K562 (cell line): ENCODE data around the gene MRM3. TPM values are rescaled to one million over a fixed set of nuclear protein-coding genes. Genes with fewer than 3 reads are reported as not detected.

Experiments used
- ATAC-seq: fragments of 200-7000 bp; cut with Tn5 transposase; 3 replicates; pipeline ENCODE4 v1.9.1; 2020; ENCODE audit warnings: moderate library complexity
- BruUV-seq: library from RNA; stranded (reverse); fragments of 400-500 nt; replicated peaks from 2 replicates; lab custom pipeline; 2021; lab: Mats Ljungman, UMichigan
- CTCF ChIA-PET: fragments of 300-600 bp; formaldehyde crosslinking; extraction: SDS; loops from one replicate; lab custom pipeline; 2021; ENCODE audit warnings: low intra/inter-chr PET ratio; lab: Yijun Ruan, JAX
- POLR2A ChIA-PET: fragments of 300-600, 350-650 bp; sonication (Branson Sonifier 250); formaldehyde crosslinking; extraction: SDS; loops from one replicate; lab custom pipeline; 2021; ENCODE audit warnings: antibody characterized with exemption, inconsistent platforms; lab: Yijun Ruan, JAX
- DNase-seq, 4 experiments: peaks; one replicate each; pipeline versions ENCODE4 v3.0.0 to v3.0.0-alpha.2; 2011 to 2018; ENCODE audit warnings: low spot score in 3 of 4, mixed read lengths in 3 of 4; ENCODE audit errors: extremely low read depth in 1 of 4
- FAIRE-seq: peaks from 2 replicates; lab custom pipeline; 2011; peaks lifted over from hg19 to GRCh38; lab: Jason Lieb, UNC
- H2AFZ ChIP-seq: 2 replicates; pipeline ENCODE4 v1.6.0; 2011; ENCODE audit warnings: low read depth, low read length, control low read depth, inconsistent platforms
- H3K27ac ChIP-seq: fragments of 200-600 bp; 3 replicates; pipeline ENCODE4 v1.8.0; 2011; ENCODE audit warnings: low read depth, mild to moderate bottlenecking, control low read depth, inconsistent platforms, low read length, moderate library complexity, mixed read lengths; ENCODE audit errors: extremely low read depth
- H3K27me3 ChIP-seq, 2 experiments: fragments of 300-600 bp in 1 of 2; 2 replicates in 1 of 2; 3 replicates in 1 of 2; pipeline versions ENCODE4 v1.6.0 to v1.8.0; 2011; ENCODE audit warnings: inconsistent platforms in 2 of 2, low read length in 2 of 2, mild to moderate bottlenecking in 1 of 2, mixed read lengths in 1 of 2, moderate library complexity in 1 of 2; ENCODE audit not compliant: control insufficient read depth in 2 of 2, insufficient read depth in 2 of 2
- H3K36me3 ChIP-seq: fragments of 300-600 bp; 3 replicates; pipeline ENCODE4 v1.8.0; 2011; ENCODE audit warnings: mild to moderate bottlenecking, low read length, inconsistent platforms; ENCODE audit not compliant: control insufficient read depth, insufficient read depth
- H3K4me1 ChIP-seq, 2 experiments: fragments of 200-600 bp in 1 of 2; replicated peaks in 1 of 2; 2 replicates in 1 of 2; 3 replicates in 1 of 2; pipeline versions ENCODE4 v1.5.1 to v1.8.0; 2011; ENCODE audit warnings: inconsistent platforms in 2 of 2, low read length in 2 of 2, mild to moderate bottlenecking in 1 of 2, mixed read lengths in 1 of 2, moderate library complexity in 1 of 2; ENCODE audit not compliant: control insufficient read depth in 2 of 2, insufficient read depth in 2 of 2
- H3K4me2 ChIP-seq: 2 replicates; pipeline ENCODE4 v1.6.1; 2011; ENCODE audit warnings: low read length, control low read depth, inconsistent platforms, mixed read lengths; ENCODE audit not compliant: insufficient read depth
- H3K4me3 ChIP-seq: fragments of 200-600 bp; sonication (generic), shearing (Covaris generic); 2 replicates; pipeline ENCODE4 v1.5.1; 2016; ENCODE audit warnings: control low read depth, inconsistent platforms
- H3K79me2 ChIP-seq: fragments of 200-600 bp; 3 replicates; pipeline ENCODE4 v1.8.0; 2011; ENCODE audit warnings: low read length, inconsistent platforms; ENCODE audit not compliant: control insufficient read depth, insufficient read depth
- H3K9ac ChIP-seq, 2 experiments: 2 replicates each; pipeline versions ENCODE4 v1.6.0 to v1.6.1; 2011; ENCODE audit warnings: low read depth in 2 of 2, low read length in 2 of 2, control low read depth in 1 of 2, inconsistent platforms in 1 of 2, mild to moderate bottlenecking in 1 of 2, mixed read lengths in 1 of 2; ENCODE audit not compliant: insufficient read depth in 1 of 2
- H3K9me1 ChIP-seq: one replicate; pipeline ENCODE4 v1.6.0; 2011; ENCODE audit warnings: inconsistent platforms, mild to moderate bottlenecking, low read length, moderate library complexity; ENCODE audit not compliant: control insufficient read depth, insufficient read depth
- H3K9me3 ChIP-seq: replicated peaks from 2 replicates; pipeline ENCODE4 v1.5.1; 2011; ENCODE audit warnings: low read depth, low read length, inconsistent platforms; ENCODE audit not compliant: control insufficient read depth, insufficient read depth
- H4K20me1 ChIP-seq: replicated peaks from 2 replicates; pipeline ENCODE4 v1.6.1; 2011; ENCODE audit warnings: low read length, inconsistent platforms, mixed read lengths; ENCODE audit not compliant: control insufficient read depth, insufficient read depth
- CHAMP1 ChIP-seq: fragments of 450-650 bp; IDR thresholded peaks from 2 replicates; pipeline ENCODE4 v1.6.1; 2016; ENCODE audit warnings: mild to moderate bottlenecking
- FIP1L1 ChIP-seq: fragments of 200-400 bp; formaldehyde crosslinking; IDR thresholded peaks from 2 replicates; pipeline ENCODE4 v1.6.1; 2018; ENCODE audit warnings: mild to moderate bottlenecking, low read depth, low read length; ENCODE audit not compliant: poor library complexity, severe bottlenecking
- GATA2 ChIP-seq: sonication (generic); formaldehyde crosslinking; IDR thresholded peaks from 2 replicates; pipeline ENCODE4 v1.4.0; 2020; ENCODE audit warnings: mild to moderate bottlenecking, missing genetic modification reagents
- HDAC8 ChIP-seq: fragments of 450-650 bp; IDR thresholded peaks from 2 replicates; pipeline ENCODE4 v1.6.1; 2016; ENCODE audit warnings: mild to moderate bottlenecking, missing genetic modification characterization, moderate library complexity, missing compliant biosample characterization
- JUN ChIP-seq, 2 experiments: sonication (generic) in 1 of 2; formaldehyde crosslinking in 1 of 2; IDR thresholded peaks; 2 replicates each; pipeline versions ENCODE4 v1.6.1 to v1.8.0; 2012 to 2022; ENCODE audit warnings: borderline replicate concordance in 2 of 2, mild to moderate bottlenecking in 2 of 2, improper control_type of control experiment in 1 of 2, low read depth in 1 of 2, low read length in 1 of 2, missing genetic modification reagents in 1 of 2
- KAT8 ChIP-seq: fragments of 450-650 bp; IDR thresholded peaks from 2 replicates; pipeline ENCODE4 v1.6.1; 2016; ENCODE audit warnings: low read depth, mild to moderate bottlenecking
- NCOR1 ChIP-seq: fragments of 450-650 bp; IDR thresholded peaks from 2 replicates; pipeline ENCODE4 v1.6.1; 2016; ENCODE audit warnings: mild to moderate bottlenecking, moderate library complexity
- RBFOX2 ChIP-seq: fragments of 200-400 bp; formaldehyde crosslinking; IDR thresholded peaks from 2 replicates; pipeline ENCODE4 v1.6.1; 2017; ENCODE audit warnings: low read depth, mild to moderate bottlenecking, low read length, moderate library complexity
- RREB1 ChIP-seq: fragments of 250-450 bp; sonication (Bioruptor Pico); IDR thresholded peaks from 2 replicates; pipeline ENCODE4 v1.4.0; 2020
- SNIP1 ChIP-seq: fragments of 450-650 bp; IDR thresholded peaks from 2 replicates; pipeline ENCODE4 v1.7.1; 2017; ENCODE audit warnings: low read depth, mild to moderate bottlenecking
- SUPT5H ChIP-seq: fragments of 450-650 bp; IDR thresholded peaks from 2 replicates; pipeline ENCODE4 v1.6.1; 2016
- ZEB2 ChIP-seq: fragments of 450-650 bp; IDR thresholded peaks from 2 replicates; pipeline ENCODE4 v1.6.1; 2016
- ZNF77 ChIP-seq: fragments of 250-450 bp; sonication (Bioruptor Pico); IDR thresholded peaks from 2 replicates; pipeline ENCODE4 v1.5.0; 2020
- WGBS: fragments of 100-300 bp; shearing (Covaris generic); methylation state at CpG from one replicate; pipeline ENCODE4 v1.1.6; 2016; ENCODE audit warnings: low coverage, mixed read lengths; ENCODE audit not compliant: insufficient coverage; ENCODE audit errors: missing lambda C conversion rate; 5-methylcytosine and 5-hydroxymethylcytosine counted together
- in situ Hi-C: fragments of 300-500 bp; cut with MboI; formaldehyde crosslinking; loops from 4 replicates; pipeline ENCODE4 v1.15.0; 2018; ENCODE audit warnings: inconsistent platforms, mixed read lengths
- intact Hi-C: fragments of 100-400 bp; cut with micrococcal nuclease; formaldehyde crosslinking; loops from 2 replicates; pipeline ENCODE4 v1.14.2; 2022
- polyA plus RNA-seq, 8 experiments: library from polyadenylated mRNA; depleted of rRNA in 4 of 8; stranded (reverse) in 5 of 8; unstranded in 3 of 8; fragments of >200 nt; fragmentation: Nextera tagmentation in 2 of 8; fragmentation: Illumina TruSeq in 1 of 8; extraction: Ambion mirVana in 2 of 8; extraction: Trizol in 1 of 8; gene quantifications; 2 replicates each; pipeline versions ENCODE4 v1.2.1 to v1.2.3, GENCODE V29; 2011 to 2014; ENCODE audit warnings: inconsistent platforms in 1 of 8, missing spikeins in 1 of 8
- total RNA-seq, 7 experiments: library from RNA; depleted of rRNA in 6 of 7; stranded (reverse); fragments of >200 nt in 6 of 7; fragmentation: Illumina TruSeq in 2 of 7; extraction: Trizol in 2 of 7; gene quantifications; 2 replicates each; pipeline versions ENCODE4 v1.2.1 to v1.2.3, GENCODE V29; 2011 to 2021; ENCODE audit warnings: low replicate concordance in 1 of 7

Gene MRM3
- total and polyA plus RNA-seq, 9 of the 15 experiments (the other 6 are each of a cell fraction or from before 2014, with no cell fraction given), result 2.4 to 24.8 (median 18.3) TPM

GRCh38 chr17:759964-760363, 22.2 kb upstream of the MRM3 start:
- 98% methylated on average over 5 of the region's 5 CpGs for WGBS
- ATAC-seq (no peak), FAIRE-seq (no peak), DNase-seq (no peak)
- H3K36me3 ChIP-seq, result peaks cover 55% of the 10 kb centered on the region
- H3K27me3 ChIP-seq, result no peaks in the 10 kb centered on the region
- no peak overlapping the region for H3K4me2 ChIP-seq
- POLR2A ChIA-PET, result interaction anchor here (0.6 kb wide), 1 partner anchor 32 kb away, joined by 3 read pairs; no protein-coding TSS in a partner anchor
- H3K79me2 ChIP-seq, result no peaks in the 10 kb centered on the region
- no peaks in the 10 kb centered on the region for H3K9me3 ChIP-seq
- H3K27ac ChIP-seq, result no peak overlapping the region
- in situ Hi-C loops, result no loop called here
- no peak overlapping the region for H2AFZ ChIP-seq
- CTCF ChIA-PET, result no interaction called here
- intact Hi-C loops, result no loop called here
- no peaks in the 10 kb centered on the region for H3K9me1 ChIP-seq
- TF ChIP-seq HDAC8 (tag), result no peak
- TF ChIP-seq NCOR1, result no peak
- no peak for TF ChIP-seq FIP1L1
- no peak for TF ChIP-seq CHAMP1
- TF ChIP-seq SUPT5H, result no peak
- TF ChIP-seq ZEB2, result no peak
- no peak for TF ChIP-seq KAT8
- TF ChIP-seq SNIP1, result no peak
- no peak for TF ChIP-seq RREB1
- TF ChIP-seq GATA2 (CRISPR knock-in tag), result no peak
- no peak for TF ChIP-seq ZNF77 (CRISPR knock-in tag)
- TF ChIP-seq RBFOX2, result no peak
- no peak for TF ChIP-seq JUN (IDR thresholded peaks at IDR 0.05; ENCODE audit: borderline replicate concordance, low read depth, low read length)
- TF ChIP-seq JUN (CRISPR knock-in tag; IDR thresholded peaks at IDR 0.05; ENCODE audit: borderline replicate concordance), result no peak
- H4K20me1 ChIP-seq, result no peaks in the 10 kb centered on the region
- no peak overlapping the region for H3K9ac ChIP-seq
- no peaks in the 10 kb centered on the region for H3K4me1 ChIP-seq
- no peak overlapping the region for H3K4me3 ChIP-seq
- BruUV-seq, result no TSS peak
